DMS114 treated with DMSO at 0.1 percent for 48 hours (cell line): ENCODE measurements around the gene TMED1.
"Not testable (repeated sequence)": the region's sequence is repeated elsewhere in the genome, so short reads cannot be mapped to it uniquely, and the experiment has no call there.

ENCODE experiments used
- DNase-seq: peaks from one replicate; lab custom pipeline; 2025; ENCODE audit not compliant: unreplicated experiment; lab: John Stamatoyannopoulos, UW

Gene TMED1, protein sequence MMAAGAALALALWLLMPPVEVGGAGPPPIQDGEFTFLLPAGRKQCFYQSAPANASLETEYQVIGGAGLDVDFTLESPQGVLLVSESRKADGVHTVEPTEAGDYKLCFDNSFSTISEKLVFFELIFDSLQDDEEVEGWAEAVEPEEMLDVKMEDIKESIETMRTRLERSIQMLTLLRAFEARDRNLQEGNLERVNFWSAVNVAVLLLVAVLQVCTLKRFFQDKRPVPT

DNA sequence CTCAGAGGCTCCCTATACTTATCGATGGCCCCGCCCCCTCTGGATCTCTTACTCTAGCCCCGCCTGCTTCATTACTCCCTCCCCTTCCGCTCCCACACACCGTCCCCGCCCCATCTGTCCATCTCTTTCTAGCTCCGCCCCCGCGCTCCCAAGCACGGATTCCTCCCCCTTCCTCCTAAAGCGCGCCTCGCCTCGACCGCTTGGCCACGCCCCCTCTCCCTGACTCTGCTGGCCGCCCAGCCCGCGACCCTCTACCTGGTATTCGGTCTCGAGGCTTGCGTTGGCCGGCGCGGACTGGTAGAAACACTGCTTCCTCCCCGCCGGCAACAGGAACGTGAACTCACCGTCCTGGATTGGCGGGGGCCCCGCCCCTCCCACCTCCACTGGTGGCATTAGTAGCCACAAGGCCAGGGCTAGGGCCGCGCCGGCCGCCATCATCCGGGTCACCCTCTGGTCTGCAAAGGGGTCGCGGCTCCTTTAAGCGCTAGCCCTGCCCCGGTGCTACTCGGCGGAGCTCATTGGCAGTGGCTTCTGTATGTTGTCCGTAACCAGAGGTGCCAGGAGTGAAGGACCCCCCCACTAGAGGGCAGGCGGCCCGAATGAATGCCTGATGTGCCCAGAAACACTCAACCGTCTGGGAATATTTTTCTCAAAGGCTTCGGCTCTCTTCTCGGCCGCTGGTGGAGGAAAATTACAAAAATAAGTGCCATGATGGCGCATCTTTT lies at the start of gene TMED1:
Gene TMED1, minus strand, starts transcription at position 459 of the 725 bp plus-strand sequence. Its CDS starts 21 bp downstream, at position 438.
- DNase-seq: peak; percentile 95

DNA sequence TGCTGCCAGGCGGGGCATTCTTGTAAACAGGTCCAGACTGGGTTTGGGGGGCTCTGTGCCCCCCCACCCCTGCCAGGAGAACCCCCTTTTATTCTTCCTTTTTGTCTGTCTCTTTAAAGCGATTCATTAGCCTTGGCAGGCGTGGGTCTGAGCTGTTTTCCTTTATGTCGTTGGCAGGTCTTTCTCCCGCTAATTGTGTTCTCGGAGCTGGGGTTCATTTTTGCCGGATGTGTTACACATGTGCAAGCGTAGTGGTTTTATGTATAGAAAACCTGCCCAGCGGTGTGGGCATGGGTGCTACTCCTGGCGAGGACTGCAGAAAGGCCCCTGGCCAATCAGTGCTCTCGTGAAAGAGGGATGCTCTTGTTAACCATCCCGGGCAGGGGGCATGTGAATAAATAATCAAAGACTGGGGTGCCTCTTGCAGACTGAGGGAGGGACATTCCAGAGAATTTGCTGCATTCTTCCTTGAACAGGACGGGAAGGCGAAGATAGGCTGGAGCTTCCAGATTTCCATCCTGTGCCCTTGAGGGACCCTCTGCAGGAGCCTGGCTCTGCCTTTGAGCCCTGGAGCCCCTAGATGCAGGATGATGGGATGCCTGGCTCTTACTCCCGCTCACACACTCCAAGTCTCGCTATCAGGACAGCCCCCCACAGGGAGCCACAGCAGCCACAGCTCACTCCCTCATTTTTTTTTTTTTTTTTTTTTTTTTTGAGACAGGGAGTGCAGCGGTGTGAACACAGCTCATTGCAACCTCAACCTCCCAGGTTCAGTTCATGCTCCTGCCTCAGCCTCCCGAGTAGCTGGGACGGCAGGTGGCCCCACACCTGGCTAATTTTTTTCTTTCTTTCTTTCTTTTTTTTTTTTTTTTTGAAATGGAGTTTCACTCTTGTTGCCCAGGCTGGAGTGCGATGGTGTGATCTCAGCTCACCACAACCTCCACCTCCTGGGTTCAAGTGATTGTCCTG lies 49.5 kb upstream of the TMED1 start:
- DNase-seq: no peak

DNA sequence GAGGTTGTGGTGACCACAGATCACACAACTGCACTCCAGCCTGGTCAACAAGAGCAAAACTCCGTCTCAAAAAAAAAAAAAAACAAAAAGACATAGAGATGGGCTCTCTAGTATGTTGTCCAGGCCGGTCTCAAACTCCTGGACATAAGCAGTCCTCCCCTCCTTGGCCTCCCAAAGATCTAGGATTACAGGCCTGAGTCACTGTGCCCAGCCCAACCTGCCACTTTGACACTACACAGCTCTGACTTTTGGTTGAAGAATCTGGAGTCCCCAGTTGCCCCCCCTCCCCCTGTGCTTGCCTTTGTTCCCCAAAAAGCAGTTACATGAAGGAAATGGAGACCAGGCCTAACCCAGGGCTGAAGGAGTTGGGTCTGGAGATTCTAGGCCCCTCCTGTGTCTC lies 48.3 kb upstream of the TMED1 start:
- no peak for DNase-seq

DNA sequence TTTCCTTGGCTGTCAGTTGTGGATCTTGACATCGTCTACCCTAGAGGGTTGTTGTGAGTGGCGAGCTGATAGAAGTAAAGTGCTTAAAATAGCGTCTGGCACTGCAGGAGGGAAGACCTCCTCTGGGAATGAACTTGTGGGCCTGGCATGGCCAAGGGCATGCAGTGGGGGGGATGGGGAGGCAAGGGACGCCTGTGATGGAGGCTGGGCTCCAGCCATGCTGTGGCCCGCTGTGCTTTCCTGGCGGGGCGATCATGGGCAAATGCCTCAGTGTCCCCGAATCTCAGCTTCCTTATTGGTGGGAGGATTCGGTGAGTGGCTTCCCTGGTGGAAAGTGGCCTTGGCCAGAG lies 46.1 kb upstream of the TMED1 start:
- DNase-seq: no peak

DNA sequence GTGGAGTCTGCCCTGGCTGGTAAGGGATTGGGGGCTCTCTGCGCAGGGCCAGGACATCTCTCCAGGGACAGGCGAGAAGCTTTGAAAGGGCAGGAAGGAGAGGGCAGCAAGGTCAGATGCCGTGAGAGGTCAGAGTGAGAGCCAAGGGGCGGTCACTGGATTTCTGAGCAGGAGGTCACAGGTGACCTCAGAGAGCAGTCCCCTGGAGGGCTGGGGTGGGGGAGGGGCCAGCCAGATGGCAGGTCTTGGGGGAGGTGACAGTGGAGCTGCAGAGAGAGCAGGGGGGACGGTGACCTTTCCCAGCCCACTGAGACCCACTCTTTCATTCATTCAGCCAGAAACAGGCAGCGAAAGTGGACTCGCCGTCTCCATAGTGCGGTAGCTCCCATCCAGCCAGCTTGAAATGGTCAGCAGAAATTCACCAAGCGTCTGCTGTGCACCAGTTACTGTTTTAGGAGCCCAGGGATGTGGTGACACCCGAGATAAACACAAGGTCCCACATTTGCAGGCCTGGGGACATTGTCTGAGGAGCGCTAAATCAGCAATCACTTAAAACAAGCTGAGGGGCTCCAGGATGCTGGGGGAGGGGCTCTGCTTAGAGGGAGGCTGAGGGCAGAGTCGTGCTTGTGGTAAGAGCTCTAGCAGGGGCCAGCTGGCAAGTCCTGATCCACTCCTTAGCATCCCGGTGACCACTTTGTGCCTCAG lies 45.5 kb upstream of the TMED1 start:
- no peak for DNase-seq

DNA sequence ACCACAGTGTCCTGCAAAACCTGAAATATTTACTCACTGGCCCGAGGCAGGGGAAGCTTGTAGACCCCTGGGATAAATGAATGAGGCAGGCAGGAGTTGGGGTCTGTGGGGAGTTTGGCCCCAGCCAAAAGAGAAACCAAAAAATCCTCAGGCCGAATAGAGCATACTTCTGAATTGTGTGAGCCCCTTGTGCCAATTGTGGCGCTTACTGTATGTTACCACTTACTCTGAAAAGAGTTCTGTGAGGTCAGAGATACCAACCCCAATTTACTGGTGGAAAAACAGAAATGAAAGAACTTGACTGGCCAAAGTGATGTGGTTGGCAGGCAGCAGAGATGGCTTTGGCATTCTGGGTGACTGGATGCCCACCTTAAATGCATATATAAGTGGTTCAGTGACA lies 42.2 kb upstream of the TMED1 start:
- no peak for DNase-seq

DNA sequence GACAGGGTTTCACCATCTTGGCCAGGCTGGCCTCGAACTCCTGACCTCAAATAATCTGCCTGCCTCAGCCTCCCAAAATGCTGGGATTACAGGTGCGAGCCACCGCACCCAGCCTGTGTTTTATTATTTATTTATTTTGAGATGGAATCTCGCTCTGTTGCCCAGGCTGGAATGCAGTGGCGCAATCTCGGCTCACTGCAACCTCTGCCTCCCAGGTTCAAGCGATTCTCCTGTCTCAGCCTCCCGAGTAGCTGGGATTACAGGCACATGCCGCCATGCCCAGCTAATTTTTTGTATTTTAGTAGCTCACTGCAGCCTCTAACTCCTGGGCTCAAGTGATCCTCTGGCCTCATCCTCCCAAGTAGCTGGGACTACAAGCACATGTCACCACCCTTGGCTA lies 41.6 kb upstream of the TMED1 start:
- DNase-seq: not testable (repeated sequence)

DNA sequence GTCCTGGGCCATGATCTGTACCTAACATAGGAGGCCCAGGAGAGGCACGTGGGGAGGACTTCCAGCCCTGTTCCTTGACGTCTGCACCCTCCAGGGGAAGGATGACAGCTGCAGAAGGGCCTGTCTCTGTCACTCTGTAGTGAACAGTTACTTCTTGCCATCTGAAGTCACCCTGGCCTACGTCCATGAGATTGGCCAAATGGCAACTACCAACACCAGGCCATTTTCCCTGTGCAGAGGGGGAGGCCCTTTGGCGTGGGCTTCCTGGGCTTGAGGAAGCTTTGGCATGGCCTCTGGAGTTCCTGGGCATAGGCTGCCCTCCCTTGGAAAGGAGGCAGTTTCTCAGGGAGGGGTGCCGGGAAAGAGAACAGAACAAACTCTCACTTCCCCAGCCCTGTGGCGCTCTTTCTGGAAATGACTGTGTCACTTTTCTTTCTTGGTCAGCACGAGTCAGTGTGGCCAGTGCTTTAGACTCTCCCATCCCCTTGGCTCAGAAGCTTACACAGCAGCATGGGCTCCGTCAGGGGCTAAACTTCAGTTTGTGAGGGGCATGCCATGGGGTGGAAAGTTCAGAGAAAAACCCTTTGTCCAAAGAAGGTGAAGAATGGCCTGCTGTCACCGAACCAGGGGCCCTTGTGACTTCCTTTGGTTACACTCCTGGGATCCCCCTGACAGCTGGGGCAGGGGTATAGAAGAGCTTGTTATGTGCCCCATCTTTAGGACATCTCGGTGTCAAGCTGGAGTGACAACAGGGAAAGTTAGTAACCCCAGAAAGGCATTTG lies 40.6 kb upstream of the TMED1 start:
- no peak for DNase-seq

DNA sequence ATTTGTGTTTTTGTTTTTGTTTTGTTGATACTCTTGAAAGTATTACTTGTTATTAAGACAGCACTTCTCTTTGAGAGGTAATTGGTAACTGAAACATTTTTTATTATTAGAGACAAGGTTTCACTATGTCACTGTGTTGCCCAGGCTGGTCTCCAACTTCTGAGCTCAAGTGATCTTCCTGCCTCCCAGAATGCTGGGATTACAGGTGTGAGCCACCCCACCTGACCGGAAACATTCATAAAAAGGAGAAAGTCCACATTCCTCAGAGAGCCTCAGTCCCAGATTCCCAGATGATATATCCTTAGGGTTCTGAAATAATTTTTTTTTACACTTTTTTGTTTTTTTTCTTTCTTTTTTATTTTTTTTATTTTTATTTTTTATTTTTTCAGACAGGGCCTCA lies 38.0 kb upstream of the TMED1 start:
- DNase-seq: no peak

DNA sequence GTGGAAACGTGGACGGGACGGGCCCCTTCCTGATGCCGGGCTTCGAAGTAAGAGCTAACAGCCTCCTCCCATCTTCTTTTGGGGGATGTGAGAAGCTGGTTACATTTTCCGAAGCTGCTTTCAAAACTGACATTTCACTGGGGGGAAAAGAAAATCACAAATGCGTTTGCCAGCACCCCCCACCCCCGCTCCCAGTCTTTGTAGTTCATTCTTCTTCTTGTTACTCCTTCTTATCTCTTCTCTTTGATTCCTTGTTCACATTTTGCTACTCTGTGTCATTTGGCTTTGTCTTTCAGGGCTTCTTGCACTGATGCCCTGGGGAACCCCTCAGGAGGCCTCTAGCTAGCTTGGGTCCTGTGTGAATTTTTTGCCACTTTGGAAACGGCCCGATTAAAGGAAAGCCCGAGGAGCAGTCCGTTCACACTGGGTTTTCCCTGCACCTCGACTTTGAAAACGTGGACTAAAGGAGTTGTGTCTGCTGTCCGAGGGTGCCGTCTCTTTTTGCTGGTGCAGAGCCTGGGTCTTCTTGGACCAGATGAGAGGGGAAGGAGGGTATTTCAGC lies 36.6 kb upstream of the TMED1 start:
- DNase-seq: no peak

DNA sequence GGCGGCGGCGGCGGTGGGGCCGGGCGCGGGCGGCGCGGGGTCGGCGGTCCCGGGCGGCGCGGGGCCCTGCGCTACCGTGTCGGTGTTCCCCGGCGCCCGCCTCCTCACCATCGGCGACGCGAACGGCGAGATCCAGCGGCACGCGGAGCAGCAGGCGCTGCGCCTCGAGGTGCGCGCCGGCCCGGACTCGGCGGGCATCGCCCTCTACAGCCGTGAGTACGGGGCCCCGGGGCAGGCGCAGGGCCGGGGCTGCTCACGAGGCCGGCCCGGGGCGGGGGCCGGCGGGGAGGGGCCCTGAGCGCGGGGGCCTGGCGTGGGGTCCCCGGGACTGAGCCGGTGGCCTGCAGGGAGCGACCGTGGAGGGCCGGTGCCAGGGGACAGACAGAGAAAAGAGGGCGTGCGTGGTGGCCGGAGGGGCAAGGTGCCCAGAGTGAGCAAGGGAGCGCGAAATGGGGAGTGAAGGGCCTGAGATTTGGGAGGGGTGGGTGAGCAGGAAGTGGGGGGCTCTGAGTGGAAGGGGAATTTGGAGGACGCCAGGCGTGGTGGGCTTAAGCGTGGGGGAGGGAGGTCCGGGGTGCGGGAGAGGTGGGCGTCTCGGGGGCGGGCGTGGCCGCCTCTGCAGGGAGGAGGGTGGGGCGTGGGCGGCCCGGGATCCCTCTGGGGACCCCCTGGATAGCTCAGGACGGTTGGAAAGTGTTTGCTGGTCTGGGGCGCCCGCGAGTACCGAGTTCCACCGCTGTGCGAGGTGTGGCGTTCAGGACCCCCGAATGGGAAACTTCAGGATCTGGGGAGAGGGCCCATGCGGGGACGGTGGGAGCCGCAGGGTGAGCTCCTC lies 35.9 kb upstream of the TMED1 start:
- DNase-seq: no peak

DNA sequence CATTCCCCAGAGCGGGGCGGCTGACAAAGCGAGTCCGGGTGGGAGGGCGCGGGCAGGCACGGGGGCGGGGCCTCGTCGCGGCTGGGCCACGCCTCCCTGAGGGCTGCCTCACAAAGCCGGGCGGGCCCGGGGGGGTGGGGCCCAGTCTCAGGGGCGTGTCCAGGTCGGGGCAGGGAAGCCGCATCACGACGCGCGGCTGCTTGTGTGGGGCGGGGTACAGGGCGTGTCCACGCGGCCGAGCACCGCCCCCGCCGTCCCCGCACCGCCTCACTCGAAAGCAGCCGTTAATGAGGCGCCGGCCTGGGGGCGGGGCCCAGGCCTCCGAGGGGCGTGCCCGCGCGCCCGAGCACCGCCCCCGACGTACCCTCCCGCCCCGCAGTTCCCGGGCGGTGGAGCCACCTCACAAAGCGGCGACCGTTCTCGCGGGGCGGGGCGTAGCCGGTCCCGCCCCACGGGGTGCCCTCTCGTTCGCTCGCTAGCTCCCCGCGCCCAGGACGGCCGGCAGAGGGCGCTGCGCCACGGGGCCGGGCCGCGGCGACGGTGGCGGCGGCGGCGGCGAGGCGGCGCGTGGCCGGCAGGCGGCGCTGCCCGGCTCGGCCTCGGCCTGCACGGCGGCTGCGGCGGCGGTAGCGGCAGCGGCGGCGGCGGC lies 35.1 kb upstream of the TMED1 start, which contains the start of gene CARM1:
Gene CARM1, plus strand, starts transcription at position 599 of the 649 bp plus-strand sequence. CDS start 150 bp downstream, outside the sequence.
- DNase-seq: peak; percentile 88

DNA sequence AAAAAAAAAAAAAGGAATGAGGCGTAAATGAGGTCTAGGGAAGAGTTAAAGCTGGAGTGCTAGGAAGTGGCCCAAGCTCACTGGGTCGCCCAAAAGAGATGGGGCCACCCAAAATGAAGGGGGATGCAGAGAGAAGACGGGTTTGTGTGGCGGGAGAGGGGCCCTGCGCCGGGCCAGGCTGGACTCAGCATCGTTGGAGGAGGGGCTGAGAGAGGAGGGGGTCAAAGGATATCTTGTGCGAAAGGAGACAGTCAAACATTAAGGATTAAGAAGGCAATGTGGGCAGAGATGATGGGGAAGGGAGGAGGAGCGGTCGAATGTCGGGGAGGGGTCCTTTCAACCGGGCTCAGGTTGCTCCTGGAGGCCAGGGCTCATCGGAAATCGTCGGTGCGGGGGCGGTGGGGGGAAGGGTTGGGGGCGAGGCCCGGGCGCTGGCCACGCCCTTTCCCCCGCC lies 34.5 kb upstream of the TMED1 start:
- DNase-seq: no peak

DNA sequence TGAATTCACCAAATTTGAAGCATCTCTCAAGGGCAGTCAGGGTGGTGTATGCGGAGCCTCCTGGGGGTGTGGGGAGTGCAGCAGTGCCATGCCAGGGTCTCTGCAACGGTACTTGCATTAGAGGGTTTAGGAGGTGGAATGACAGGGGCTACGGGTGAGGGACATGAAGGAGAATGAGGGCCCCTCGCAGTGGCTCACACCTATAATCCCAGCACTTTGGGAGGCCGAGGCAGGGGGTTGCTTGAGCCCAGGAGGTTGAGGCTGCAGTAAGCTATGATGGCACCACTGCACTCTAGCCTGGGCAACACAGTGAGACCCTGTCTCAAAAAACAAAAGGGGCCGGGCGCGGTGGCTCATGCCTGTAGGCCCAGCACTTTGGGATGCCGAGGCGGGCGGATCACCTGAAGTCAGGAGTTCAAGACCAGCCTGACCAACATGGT lies 33.9 kb upstream of the TMED1 start:
- DNase-seq: not testable (repeated sequence)

DNA sequence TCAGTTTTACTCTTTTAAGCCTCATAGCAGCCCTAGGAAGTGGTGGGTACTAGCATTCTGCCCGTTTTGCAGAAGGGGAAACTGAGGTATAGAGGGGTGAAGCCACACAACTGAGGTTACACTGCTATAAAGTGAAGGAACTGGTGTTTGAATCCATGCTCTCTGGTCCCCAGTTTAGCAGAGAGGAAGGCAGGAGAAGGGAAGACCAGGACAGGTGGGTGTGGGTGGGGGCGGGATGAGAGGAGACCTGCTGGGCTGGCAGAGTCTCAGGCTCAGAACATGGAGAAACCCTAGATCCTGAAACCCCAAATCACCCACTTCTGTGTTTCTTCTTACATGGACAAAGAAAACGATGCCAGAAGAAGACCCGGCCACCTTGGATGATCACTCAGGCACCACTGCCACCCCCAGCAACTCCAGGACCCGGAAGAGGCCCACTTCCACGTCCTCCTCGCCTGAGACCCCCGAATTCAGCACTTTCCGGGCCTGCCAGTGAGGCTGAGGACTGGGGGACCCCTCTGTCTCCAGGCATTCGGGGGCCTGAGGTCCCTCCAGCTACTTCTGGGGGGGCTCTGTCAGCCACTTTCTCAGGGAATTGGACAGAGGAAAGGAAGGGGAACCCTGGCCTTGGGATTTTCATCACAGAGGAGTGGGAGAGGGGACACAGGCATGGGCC lies 33.0 kb upstream of the TMED1 start:
- DNase-seq: no peak

DNA sequence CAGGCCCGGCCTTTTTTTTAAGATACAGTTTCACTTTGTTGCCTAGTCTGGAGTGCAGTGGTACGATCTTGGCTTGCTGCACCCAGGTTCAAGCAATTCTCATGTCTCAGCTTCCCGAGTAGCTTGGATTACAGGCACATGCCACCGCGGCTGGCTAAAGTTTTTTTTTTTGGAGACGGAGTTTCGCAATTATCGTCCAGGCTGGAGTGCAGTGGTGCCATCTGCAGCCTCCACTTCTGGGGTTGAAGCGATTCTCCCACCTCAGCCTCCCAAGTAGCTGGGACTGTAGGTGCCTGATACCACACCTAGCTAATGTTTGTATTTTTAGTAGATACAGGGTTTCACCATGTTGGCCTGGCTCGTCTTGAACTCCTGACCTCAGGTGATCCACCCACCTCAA lies 30.5 kb upstream of the TMED1 start:
- no peak for DNase-seq

DNA sequence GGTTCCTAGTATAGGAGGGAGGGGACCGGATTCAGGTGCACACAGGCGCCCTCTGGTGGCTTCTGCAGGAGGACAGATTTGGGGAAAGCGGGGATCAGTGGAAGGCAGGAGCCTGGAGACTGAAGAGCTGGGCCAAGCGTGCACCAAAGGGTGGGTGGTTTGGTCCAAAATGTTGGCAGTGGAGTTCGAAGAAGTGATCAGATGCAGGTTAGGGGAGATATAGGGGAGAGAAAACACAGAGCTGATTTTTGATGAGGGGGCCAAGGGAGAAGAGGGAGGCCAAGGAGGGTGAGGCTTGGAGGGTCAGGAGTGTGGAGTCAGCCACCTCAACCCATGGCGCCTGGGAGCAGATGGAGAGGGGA lies 28.5 kb upstream of the TMED1 start:
- peak; percentile 65 for DNase-seq
